ENCODE results near the gene AOPEP. TPM values are rescaled to one million over a fixed set of nuclear protein-coding genes. Genes with fewer than 3 reads are reported as not detected.

AOPEP gene
- total RNA-seq, 1 donor from 2014 or later = 75.3 TPM

- no peaks in the 10 kb centered on the region for H3K27me3 ChIP-seq (ENCODE audit: insufficient read depth, low read length)
- H3K4me1 ChIP-seq (ENCODE audit: insufficient read depth, low read length) = peaks cover 20% of the 10 kb centered on the region
- H3K27me3 Mint-ChIP-seq (ENCODE audit: low read depth, unreplicated experiment) = no peaks in the 10 kb centered on the region
- H3K4me2 ChIP-seq (ENCODE audit: low read length) = no peak overlapping the region
- no peaks in the 10 kb centered on the region for H3K9me3 ChIP-seq (ENCODE audit: insufficient read depth, low read depth, low read length)
- no peaks in the 10 kb centered on the region for H3K36me3 ChIP-seq (ENCODE audit: insufficient read depth, low read length)
- TF ChIP-seq CTCF (IDR thresholded peaks at IDR 0.05; ENCODE audit: insufficient read depth, low read depth, low read length) = no peak
- TF ChIP-seq EZH2 (IDR thresholded peaks at IDR 0.05; ENCODE audit: insufficient read depth, low read length) = no peak
- no peaks in the 10 kb centered on the region for H3K79me2 ChIP-seq (ENCODE audit: insufficient read depth, low read length)
- H3K4me1 Mint-ChIP-seq (ENCODE audit: low read depth, unreplicated experiment) = peaks cover 51% of the 10 kb centered on the region
- no peaks in the 10 kb centered on the region for H3K9me3 Mint-ChIP-seq (ENCODE audit: unreplicated experiment)
- H3K9ac ChIP-seq (ENCODE audit: low read length) = no peak overlapping the region
- FAIRE-seq (no peak), DNase-seq (ENCODE audit: low read depth) (no peak)
- H4K20me1 ChIP-seq (ENCODE audit: insufficient read depth, low read length) = no peaks in the 10 kb centered on the region
- no peak overlapping the region for H3K4me3 ChIP-seq (ENCODE audit: insufficient read depth, low read depth, low read length)
- no peak overlapping the region for H2AFZ ChIP-seq (ENCODE audit: low read depth, low read length)
- no peak overlapping the region for H3K4me3 Mint-ChIP-seq (ENCODE audit: unreplicated experiment)
- peak overlapping the region; percentile 21 for H3K27ac Mint-ChIP-seq (ENCODE audit: unreplicated experiment)
- no peak overlapping the region for H3K27ac ChIP-seq (ENCODE audit: low read depth, low read length)
- no peaks in the 10 kb centered on the region for H3K36me3 Mint-ChIP-seq (ENCODE audit: low read depth, unreplicated experiment)
Observed at GRCh38 chr9:94882966-94883641, 156.6 kb downstream of the AOPEP start.

- Histone ChIP-seq H2AFZ (ENCODE audit: low read depth, low read length) (no peak overlapping the region), H4K20me1 (ENCODE audit: insufficient read depth, low read length) (no peaks in the 10 kb centered on the region), H3K27me3 (ENCODE audit: insufficient read depth, low read length) (no peaks in the 10 kb centered on the region), H3K36me3 (ENCODE audit: insufficient read depth, low read length) (no peaks in the 10 kb centered on the region), H3K4me2 (ENCODE audit: low read length) (no peak overlapping the region), H3K4me1 (ENCODE audit: insufficient read depth, low read length) (peaks cover 14% of the 10 kb centered on the region), H3K9ac (ENCODE audit: low read length) (no peak overlapping the region), H3K9me3 (ENCODE audit: insufficient read depth, low read depth, low read length) (no peaks in the 10 kb centered on the region), H3K4me3 (ENCODE audit: insufficient read depth, low read depth, low read length) (no peak overlapping the region), H3K27ac (ENCODE audit: low read depth, low read length) (no peak overlapping the region), H3K79me2 (ENCODE audit: insufficient read depth, low read length) (no peaks in the 10 kb centered on the region)
- Mint-ChIP-seq H3K27me3 (ENCODE audit: low read depth, unreplicated experiment) (no peaks in the 10 kb centered on the region), H3K4me3 (ENCODE audit: unreplicated experiment) (no peak overlapping the region), H3K27ac (ENCODE audit: unreplicated experiment) (peak overlapping the region; percentile 73), H3K36me3 (ENCODE audit: low read depth, unreplicated experiment) (no peaks in the 10 kb centered on the region), H3K9me3 (ENCODE audit: unreplicated experiment) (no peaks in the 10 kb centered on the region), H3K4me1 (ENCODE audit: low read depth, unreplicated experiment) (peaks cover 35% of the 10 kb centered on the region)
- no peak for DNase-seq (ENCODE audit: low read depth)
- TF ChIP-seq CTCF (IDR thresholded peaks at IDR 0.05; ENCODE audit: insufficient read depth, low read depth, low read length) (no peak), EZH2 (IDR thresholded peaks at IDR 0.05; ENCODE audit: insufficient read depth, low read length) (no peak)
- no peak for FAIRE-seq
Observed at GRCh38 chr9:94885854-94886447, 159.5 kb downstream of the AOPEP start.

GRCh38 chr9:94887721-94888120 is 161.2 kb downstream of the AOPEP start:
- Histone ChIP-seq H2AFZ (ENCODE audit: low read depth, low read length) (no peak overlapping the region), H3K4me2 (ENCODE audit: low read length) (no peak overlapping the region), H3K9me3 (ENCODE audit: insufficient read depth, low read depth, low read length) (no peaks in the 10 kb centered on the region), H3K79me2 (ENCODE audit: insufficient read depth, low read length) (no peaks in the 10 kb centered on the region), H3K27ac (ENCODE audit: low read depth, low read length) (no peak overlapping the region), H3K4me3 (ENCODE audit: insufficient read depth, low read depth, low read length) (no peak overlapping the region), H3K9ac (ENCODE audit: low read length) (no peak overlapping the region), H3K4me1 (ENCODE audit: insufficient read depth, low read length) (peaks cover 14% of the 10 kb centered on the region), H4K20me1 (ENCODE audit: insufficient read depth, low read length) (no peaks in the 10 kb centered on the region), H3K36me3 (ENCODE audit: insufficient read depth, low read length) (no peaks in the 10 kb centered on the region), H3K27me3 (ENCODE audit: insufficient read depth, low read length) (no peaks in the 10 kb centered on the region)
- no peak for FAIRE-seq
- no peak for DNase-seq (ENCODE audit: low read depth)
- H3K27me3 Mint-ChIP-seq (ENCODE audit: low read depth, unreplicated experiment) = no peaks in the 10 kb centered on the region
- no peak overlapping the region for H3K27ac Mint-ChIP-seq (ENCODE audit: unreplicated experiment)
- H3K4me1 Mint-ChIP-seq (ENCODE audit: low read depth, unreplicated experiment) = peaks cover 21% of the 10 kb centered on the region
- TF ChIP-seq EZH2 (IDR thresholded peaks at IDR 0.05; ENCODE audit: insufficient read depth, low read length) (no peak), CTCF (IDR thresholded peaks at IDR 0.05; ENCODE audit: insufficient read depth, low read depth, low read length) (no peak)
- H3K36me3 Mint-ChIP-seq (ENCODE audit: low read depth, unreplicated experiment) = peaks cover 5% of the 10 kb centered on the region
- no peaks in the 10 kb centered on the region for H3K9me3 Mint-ChIP-seq (ENCODE audit: unreplicated experiment)
- no peak overlapping the region for H3K4me3 Mint-ChIP-seq (ENCODE audit: unreplicated experiment)

All from astrocyte (in vitro differentiated cells and primary cell).